Activated CD4-positive, alpha-beta T cell treated with anti-CD3 and anti-CD28 coated beads, Interleukin-2, amount 50 U/mL, for 24 hours (primary cell): ENCODE measurements around the gene EME1.

Experiments used
- DNase-seq, 2 donors: peaks; one replicate each; pipeline ENCODE4 v3.0.0-alpha.2; 2020; ENCODE audit warnings: low read depth in 1 of 2, low spot score in 1 of 2

The EME1 gene

DNA sequence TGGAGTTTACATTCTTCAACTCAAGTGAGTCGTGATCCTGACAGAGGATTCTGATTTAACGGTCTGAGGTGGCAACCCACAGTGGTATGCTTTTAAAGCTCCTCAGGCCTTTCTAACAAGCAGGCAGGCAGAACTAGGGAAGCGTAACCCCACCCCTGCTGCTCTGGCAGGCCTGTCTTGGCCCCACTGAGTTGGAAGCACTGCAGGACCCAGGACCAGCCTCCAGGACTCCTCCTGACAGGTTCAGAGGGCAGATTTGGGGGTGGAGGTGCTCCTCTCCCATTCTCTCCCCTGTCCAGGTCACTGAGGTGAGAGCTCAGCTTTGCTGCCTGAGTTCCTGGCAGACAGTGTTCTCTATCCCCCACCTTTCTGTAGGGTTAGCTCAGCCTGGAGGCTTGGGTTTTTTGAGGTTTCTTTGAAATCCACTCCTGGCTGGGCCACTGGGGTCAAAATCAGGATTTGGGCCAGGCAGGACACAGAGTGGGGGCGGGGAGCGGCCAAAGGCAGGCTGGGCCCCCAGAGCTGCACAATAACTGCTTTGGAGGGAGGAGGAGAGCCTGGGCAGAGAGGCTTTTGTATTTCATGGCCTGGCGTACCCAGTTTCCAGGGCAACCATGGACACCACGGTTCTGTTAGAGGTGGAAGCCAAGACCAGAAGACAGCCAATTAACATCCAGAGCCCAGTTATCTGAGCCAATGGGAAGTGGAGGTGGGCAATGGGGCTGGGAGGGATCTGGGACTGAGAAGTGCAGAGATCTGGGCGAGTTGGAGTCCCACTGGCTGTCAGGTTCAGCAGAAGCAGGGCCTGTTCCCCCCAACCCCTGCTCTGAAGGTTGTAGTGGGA is 9.6 kb upstream of the EME1 start:
- no peak for DNase-seq

DNA sequence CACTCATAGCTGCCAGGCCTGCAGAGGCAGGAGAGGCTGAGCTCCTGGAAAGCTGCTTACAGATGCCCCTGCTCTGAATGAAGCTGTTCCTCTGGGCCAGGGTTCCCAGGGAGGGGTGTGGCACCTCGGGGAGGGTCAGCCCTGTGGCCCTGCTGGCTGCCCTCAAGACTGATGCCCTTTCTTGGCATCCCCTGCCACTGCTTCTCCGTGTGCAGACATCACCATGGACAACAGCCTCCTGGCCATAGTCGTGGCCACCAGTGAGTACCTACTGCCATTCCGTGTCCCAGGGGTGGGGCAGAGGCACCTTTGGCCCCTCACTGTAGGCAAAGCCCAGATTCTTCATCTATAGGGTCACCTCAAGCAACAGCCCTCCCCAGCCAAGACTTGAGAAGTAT is 9.0 kb upstream of the EME1 start:
- DNase-seq, result no peak

DNA sequence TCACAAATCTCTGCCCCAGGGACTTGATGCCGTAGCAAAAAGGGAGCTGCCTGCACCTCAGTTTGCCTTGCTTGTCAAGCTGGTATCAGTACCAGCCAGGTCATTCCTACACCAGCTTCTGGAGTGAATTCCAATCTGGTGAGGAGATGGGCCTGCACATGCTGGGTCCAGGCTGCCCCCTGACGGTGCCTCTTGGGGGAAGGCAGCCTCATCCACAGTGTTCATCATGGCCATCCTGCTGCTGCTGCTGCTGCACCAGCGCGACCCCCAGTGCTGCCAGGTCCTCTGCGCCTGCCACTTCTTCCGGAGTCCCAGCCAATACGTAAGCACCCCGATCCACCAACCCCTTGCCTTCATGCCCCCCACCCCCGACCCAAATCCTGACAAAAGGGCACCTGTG is 8.3 kb upstream of the EME1 start:
- no peak for DNase-seq

GRCh38 chr17:50365165-50365564 is 7.9 kb upstream of the EME1 start:
- DNase-seq, result no peak

GRCh38 chr17:50365649-50366393 is 7.2 kb upstream of the EME1 start:
- no peak for DNase-seq

DNA sequence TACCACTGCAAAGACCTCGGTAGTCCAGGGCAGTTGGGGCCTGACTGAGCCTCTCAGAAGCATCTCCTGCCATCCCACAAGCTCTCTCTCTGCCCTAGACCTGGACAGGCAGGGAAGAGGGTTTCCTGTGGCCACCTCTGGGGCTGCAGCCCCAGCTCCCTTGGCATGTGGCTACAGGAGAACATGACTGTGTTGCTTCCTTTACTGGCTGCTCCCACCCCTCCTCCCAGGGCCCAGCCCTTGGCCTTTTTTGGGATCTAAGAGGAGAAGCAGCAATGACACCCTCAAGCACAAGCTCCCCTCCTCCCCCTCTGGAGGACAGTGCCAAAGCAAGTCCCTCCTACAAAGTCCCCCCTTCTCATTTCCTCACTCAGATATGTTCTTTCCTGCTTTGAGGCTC is 5.6 kb upstream of the EME1 start:
- no peak for DNase-seq

DNA sequence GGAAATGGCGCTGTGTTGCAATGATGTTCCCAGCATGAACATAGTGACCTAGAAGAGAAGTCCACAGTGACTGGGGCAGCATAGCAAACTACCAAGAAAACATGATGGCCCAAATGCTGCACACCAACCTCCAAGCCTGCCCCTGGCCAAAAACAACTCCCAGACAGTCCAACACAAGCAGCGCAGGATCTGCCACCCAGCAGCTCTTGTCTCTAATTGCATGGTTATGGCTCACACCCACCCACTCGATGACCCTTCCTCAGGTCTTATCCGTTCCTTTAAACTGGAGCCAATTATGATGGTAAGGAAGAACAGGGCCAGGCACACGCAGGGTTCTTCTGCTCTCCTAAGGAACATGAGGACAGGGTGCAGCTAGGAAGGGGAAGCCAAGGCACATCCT is 3.0 kb upstream of the EME1 start:
- DNase-seq, result no peak

- no peak for DNase-seq
Measured at GRCh38 chr17:50371526-50371925, 1.5 kb upstream of the EME1 start.

- no peak for DNase-seq
Measured at GRCh38 chr17:50372222-50372757, 739 bp upstream of the EME1 start.

DNA sequence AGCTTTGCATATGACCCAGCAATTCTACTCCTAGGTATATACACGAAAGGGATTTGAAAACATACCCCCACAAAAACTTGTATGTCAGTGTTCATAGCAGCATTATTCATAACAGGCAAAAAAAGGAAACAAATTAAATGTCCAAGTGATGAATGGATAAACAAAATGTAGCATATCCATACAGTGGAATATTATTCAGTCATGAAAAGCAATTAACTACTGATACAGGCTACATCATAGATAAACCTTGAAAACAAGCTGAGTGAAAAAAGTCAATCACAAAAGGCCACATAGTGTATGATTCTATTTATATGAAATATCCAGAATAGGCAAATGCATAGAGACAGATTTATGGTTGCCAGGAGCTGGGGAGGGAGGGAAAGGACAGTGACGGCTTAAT is 676 bp downstream of the EME1 start:
- DNase-seq, result no peak

GRCh38 chr17:50375858-50376538 is 3.0 kb downstream of the EME1 start:
- DNase-seq, result no peak

DNA sequence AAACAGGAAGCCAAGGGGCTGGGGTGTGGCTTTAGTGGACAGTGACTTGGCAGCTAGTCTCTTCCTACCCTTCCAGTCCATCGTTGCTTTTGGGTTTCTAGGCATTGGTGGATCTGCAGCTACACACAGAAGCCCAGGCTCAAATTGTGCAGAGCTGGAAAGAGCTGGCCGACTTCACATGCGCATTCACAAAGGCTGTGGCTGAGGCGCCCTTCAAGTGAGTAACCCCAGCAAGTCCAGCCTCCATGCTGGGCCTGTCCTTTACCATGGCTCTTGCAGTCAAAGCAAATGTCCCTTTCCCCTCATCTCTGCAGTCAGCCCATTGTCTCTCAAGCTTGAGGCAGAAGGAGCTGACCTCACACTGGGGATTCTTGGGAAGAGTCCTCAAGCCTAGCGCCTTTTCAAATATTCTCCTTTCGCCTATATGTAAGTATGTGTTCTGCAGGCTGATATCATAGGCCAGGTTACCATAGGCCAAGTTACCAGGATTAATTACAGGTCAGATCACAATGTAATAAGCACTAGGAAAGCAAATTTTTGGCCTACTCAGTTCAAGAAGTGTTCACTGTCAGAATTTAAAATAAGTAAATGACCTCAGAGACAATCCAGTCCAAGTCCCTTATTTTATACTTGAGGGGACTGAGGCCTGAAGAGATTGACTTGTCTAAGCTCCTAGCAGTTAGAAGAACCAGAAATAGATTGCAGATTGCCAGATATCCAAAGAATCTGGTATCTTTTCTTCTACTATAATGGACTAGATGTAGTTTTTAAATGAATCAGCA is 6.5 kb downstream of the EME1 start:
- no peak for DNase-seq

DNA sequence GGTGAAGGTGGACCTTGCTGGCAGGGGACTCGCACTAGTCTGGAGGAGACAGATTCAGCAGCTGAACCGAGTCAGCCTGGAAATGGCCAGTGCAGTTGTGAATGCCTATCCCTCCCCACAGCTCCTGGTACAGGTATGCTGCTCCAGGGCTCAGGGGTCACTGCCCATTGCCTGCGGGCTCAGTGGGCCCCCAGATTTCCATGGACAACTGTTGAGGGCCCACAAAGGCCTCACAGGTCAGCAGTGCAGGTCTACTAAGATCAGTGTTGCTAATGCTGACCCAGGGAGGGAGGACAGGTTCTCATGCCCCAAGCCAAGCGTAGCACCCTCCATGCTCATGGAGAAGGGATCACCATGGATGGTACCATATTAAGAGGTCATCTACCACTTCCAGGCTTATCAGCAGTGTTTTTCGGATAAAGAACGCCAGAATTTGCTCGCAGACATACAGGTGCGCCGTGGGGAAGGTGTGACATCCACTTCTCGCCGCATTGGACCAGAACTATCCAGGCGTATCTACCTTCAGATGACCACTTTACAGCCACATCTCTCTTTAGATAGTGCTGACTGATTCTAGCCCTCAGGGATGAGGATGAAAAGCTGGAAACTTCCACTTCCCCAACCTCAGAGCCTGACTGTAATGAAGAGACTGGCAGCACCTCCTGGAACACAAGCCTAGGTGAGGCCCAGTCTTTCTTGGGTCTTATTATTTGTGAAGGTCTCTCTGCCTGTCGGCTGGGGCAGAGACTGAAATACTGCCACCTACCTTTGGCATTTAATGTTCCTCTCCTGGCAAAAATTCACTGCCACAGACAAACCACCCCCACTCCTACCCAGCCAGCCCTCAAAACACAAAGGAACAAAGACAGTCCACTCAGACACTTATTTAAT is 7.6 kb downstream of the EME1 start:
- DNase-seq, result no peak

DNA sequence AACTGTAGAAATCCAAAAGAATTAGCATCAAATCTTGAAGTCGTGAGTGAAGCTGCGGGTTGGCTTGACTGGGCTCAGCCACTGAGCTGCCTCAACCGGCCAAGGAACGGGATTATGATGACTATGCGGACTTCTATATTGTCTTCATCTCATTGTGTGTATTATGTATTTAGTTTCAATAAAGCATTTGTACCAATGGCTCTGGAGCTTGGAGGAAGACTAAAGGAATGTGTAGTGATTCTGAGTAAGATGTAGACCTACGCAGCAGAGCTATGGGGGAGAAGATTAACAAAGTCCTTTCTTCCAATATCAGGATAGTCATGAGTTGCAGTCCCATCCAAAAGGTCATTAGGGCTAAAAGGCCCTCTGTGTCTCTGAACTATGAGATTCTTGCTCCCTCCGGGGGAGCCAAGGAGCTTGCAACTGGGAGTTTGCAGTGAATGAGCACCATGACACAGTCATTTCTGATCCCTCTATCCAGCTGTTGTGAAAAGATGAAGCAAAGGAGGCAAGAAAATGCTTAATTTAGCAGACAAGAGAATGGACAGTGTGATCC is 8.3 kb downstream of the EME1 start:
- no peak for DNase-seq

- no peak for DNase-seq
Measured at GRCh38 chr17:50381920-50382319, 8.9 kb downstream of the EME1 start.

GRCh38 chr17:50382931-50383330 is 9.9 kb downstream of the EME1 start:
- DNase-seq, result no peak

GRCh38 chr17:50386510-50386909 is 13.5 kb downstream of the EME1 start:
- no peak for DNase-seq

GRCh38 chr17:50388728-50389127 is 15.7 kb downstream of the EME1 start:
- DNase-seq, result no peak

GRCh38 chr17:50389534-50389933 is 16.5 kb downstream of the EME1 start:
- DNase-seq, result no peak

GRCh38 chr17:50392621-50393020 is 19.6 kb downstream of the EME1 start:
- DNase-seq, result no peak
